HepG2 (cell line): Measurements from ENCODE around the gene GTF2B. TPM values are rescaled to one million over a fixed set of nuclear protein-coding genes. Genes with fewer than 3 reads are reported as not detected.

Experiments used
- ATAC-seq: fragments of 200-7000 bp; cut with Tn5 transposase; 3 replicates; pipeline ENCODE4 v1.9.1; 2020; ENCODE audit warnings: mild to moderate bottlenecking, moderate library complexity
- BruUV-seq: library from RNA; stranded (reverse); fragments of 400-500 nt; replicated peaks from 2 replicates; lab custom pipeline; 2021; lab: Mats Ljungman, UMichigan
- CTCF ChIA-PET: fragments of 300-600 bp; formaldehyde crosslinking; extraction: SDS; loops from one replicate; lab custom pipeline; 2021; ENCODE audit warnings: low total read pairs, inconsistent platforms, low intra/inter-chr PET ratio; lab: Yijun Ruan, JAX
- POLR2A ChIA-PET: fragments of 350-600 bp; sonication (Branson Sonifier 250); formaldehyde crosslinking; loops from one replicate; lab custom pipeline; 2020; ENCODE audit warnings: antibody characterized with exemption, inconsistent platforms; lab: Yijun Ruan, JAX
- DNase-seq: peaks from one replicate; pipeline ENCODE4 v3.0.0-alpha.2; 2015; ENCODE audit warnings: low spot score
- FAIRE-seq: peaks from 3 replicates; lab custom pipeline; 2011; peaks lifted over from hg19 to GRCh38; lab: Jason Lieb, UNC
- H2AFZ ChIP-seq: one replicate; pipeline ENCODE4 v1.6.1; 2011; ENCODE audit warnings: low read length, inconsistent platforms
- H3K27ac ChIP-seq: fragments of 300-600 bp; 3 replicates; pipeline ENCODE4 v1.8.0; 2011; ENCODE audit warnings: mixed run types, mild to moderate bottlenecking, mixed read lengths, low read length, inconsistent platforms; ENCODE audit not compliant: insufficient read depth; ENCODE audit errors: extremely low read length
- H3K27me3 ChIP-seq, 2 experiments: fragments of 200-600 bp in 1 of 2; 2 replicates in 1 of 2; 3 replicates in 1 of 2; pipeline versions ENCODE4 v1.6.0 to v1.8.0; 2011; ENCODE audit warnings: low read length in 2 of 2, mild to moderate bottlenecking in 2 of 2, moderate library complexity in 2 of 2, inconsistent platforms in 1 of 2; ENCODE audit not compliant: insufficient read depth in 2 of 2, control insufficient read depth in 1 of 2
- H3K36me3 ChIP-seq, 2 experiments: fragments of 200-600 bp in 1 of 2; replicated peaks in 1 of 2; 2 replicates in 1 of 2; 3 replicates in 1 of 2; pipeline versions ENCODE4 v1.5.1 to v1.8.0; 2011; ENCODE audit warnings: low read length in 2 of 2, inconsistent platforms in 1 of 2; ENCODE audit not compliant: insufficient read depth in 2 of 2, control insufficient read depth in 1 of 2
- H3K4me1 ChIP-seq: 2 replicates; pipeline ENCODE4 v1.5.1; 2012; ENCODE audit warnings: low read length, inconsistent platforms; ENCODE audit not compliant: insufficient read depth
- H3K4me2 ChIP-seq: 2 replicates; pipeline ENCODE4 v1.6.0; 2011; ENCODE audit warnings: low read depth, low read length, inconsistent platforms
- H3K4me3 ChIP-seq, 3 experiments: fragments of 200-600 bp in 1 of 3; sonication (generic), shearing (Covaris generic) in 1 of 3; replicated peaks in 1 of 3; 2 replicates each; pipeline ENCODE4 v1.5.1; 2011 to 2016; ENCODE audit warnings: low read length in 3 of 3, inconsistent platforms in 2 of 3, low read depth in 2 of 3, mild to moderate bottlenecking in 2 of 3, control low read depth in 1 of 3, mixed read lengths in 1 of 3; ENCODE audit not compliant: insufficient read depth in 1 of 3
- H3K79me2 ChIP-seq: one replicate; pipeline ENCODE4 v1.6.1; 2011; ENCODE audit warnings: low read length, inconsistent platforms; ENCODE audit not compliant: insufficient read depth
- H3K9ac ChIP-seq: 2 replicates; pipeline ENCODE4 v1.6.0; 2011; ENCODE audit warnings: mild to moderate bottlenecking, low read depth, low read length, inconsistent platforms; ENCODE audit not compliant: insufficient read depth
- H3K9me3 ChIP-seq: 2 replicates; pipeline ENCODE4 v1.5.1; 2012; ENCODE audit warnings: mild to moderate bottlenecking, low read length
- H4K20me1 ChIP-seq: 2 replicates; pipeline ENCODE4 v1.6.0; 2011; ENCODE audit warnings: inconsistent platforms, mild to moderate bottlenecking, low read length, moderate library complexity; ENCODE audit not compliant: insufficient read depth
- ATAD3A ChIP-seq: sonication (generic); formaldehyde crosslinking; IDR thresholded peaks from 2 replicates; pipeline ENCODE4 v1.4.0; 2020; ENCODE audit warnings: missing genetic modification reagents
- FLYWCH1 ChIP-seq: sonication (generic); formaldehyde crosslinking; IDR thresholded peaks from 2 replicates; pipeline ENCODE4 v1.8.1; 2023; ENCODE audit warnings: mild to moderate bottlenecking, missing genetic modification reagents
- FOSL1 ChIP-seq: sonication (generic); formaldehyde crosslinking; IDR thresholded peaks from 2 replicates; pipeline ENCODE4 v1.9.0; 2021; ENCODE audit warnings: missing genetic modification reagents, borderline replicate concordance
- HOMEZ ChIP-seq: IDR thresholded peaks from 2 replicates; pipeline ENCODE4 v1.6.1; 2016; ENCODE audit warnings: low read depth
- KDM6A ChIP-seq: IDR thresholded peaks from 2 replicates; pipeline ENCODE4 v1.6.1; 2016; ENCODE audit warnings: low read depth
- KLF6 ChIP-seq: IDR thresholded peaks from 2 replicates; pipeline ENCODE4 v1.8.0; 2016; ENCODE audit warnings: missing biosample characterization, missing genetic modification reagents
- MAF1 ChIP-seq: sonication (generic); formaldehyde crosslinking; IDR thresholded peaks from 2 replicates; pipeline ENCODE4 v1.5.0; 2020; ENCODE audit warnings: missing genetic modification reagents, borderline replicate concordance
- MTA1 ChIP-seq: sonication (generic); formaldehyde crosslinking; IDR thresholded peaks from 2 replicates; pipeline ENCODE4 v1.4.0; 2020; ENCODE audit warnings: missing genetic modification reagents, mild to moderate bottlenecking, borderline replicate concordance
- MTF1 ChIP-seq: sonication (generic); formaldehyde crosslinking; IDR thresholded peaks from 2 replicates; pipeline ENCODE4 v1.5.0; 2020; ENCODE audit warnings: missing genetic modification reagents
- SMAD3 ChIP-seq: sonication (generic); formaldehyde crosslinking; IDR thresholded peaks from 2 replicates; pipeline ENCODE4 v1.4.0; 2020; ENCODE audit warnings: missing genetic modification reagents
- ZNF256 ChIP-seq: sonication (generic); formaldehyde crosslinking; conservative IDR thresholded peaks from 2 replicates; pipeline ENCODE4 v1.4.0; 2020; ENCODE audit warnings: missing genetic modification reagents
- ZNF34 ChIP-seq: sonication (generic); formaldehyde crosslinking; IDR thresholded peaks from 2 replicates; pipeline ENCODE4 v1.4.0; 2020; ENCODE audit warnings: mild to moderate bottlenecking, missing genetic modification reagents, borderline replicate concordance
- ZNF556 ChIP-seq: sonication (generic); formaldehyde crosslinking; IDR thresholded peaks from 2 replicates; pipeline ENCODE4 v1.4.0; 2020; ENCODE audit warnings: mild to moderate bottlenecking, missing genetic modification reagents, borderline replicate concordance
- ZNF740 ChIP-seq: sonication (generic); formaldehyde crosslinking; IDR thresholded peaks from 2 replicates; pipeline ENCODE4 v1.4.0; 2020; ENCODE audit warnings: missing genetic modification reagents
- ZNF777 ChIP-seq: sonication (generic); formaldehyde crosslinking; IDR thresholded peaks from 2 replicates; pipeline ENCODE4 v1.4.0; 2020; ENCODE audit warnings: missing genetic modification reagents
- ZUFSP ChIP-seq: sonication (generic); formaldehyde crosslinking; IDR thresholded peaks from 2 replicates; pipeline ENCODE4 v1.9.0; 2021; ENCODE audit warnings: missing genetic modification reagents, mild to moderate bottlenecking, borderline replicate concordance
- WGBS: methylation state at CpG from one replicate; pipeline ENCODE4 v1.1.6; 2017; ENCODE audit warnings: low lambda C conversion rate; 5-methylcytosine and 5-hydroxymethylcytosine counted together
- in situ Hi-C: cut with HindIII; loops from 2 replicates; pipeline ENCODE4 v1.10.0; 2017; ENCODE audit warnings: low pct_unique_long_range_greater_than_20kb; ENCODE audit not compliant: extremely low pct_ligation_motif_present
- intact Hi-C: fragments of 100-400 bp; cut with micrococcal nuclease; formaldehyde crosslinking; loops from one replicate; pipeline ENCODE4 v1.10.0; 2022; ENCODE audit not compliant: unreplicated experiment
- polyA plus RNA-seq, 8 experiments: library from polyadenylated mRNA; depleted of rRNA in 3 of 8; stranded (reverse) in 7 of 8; unstranded in 1 of 8; fragments of >200 nt; fragmentation: Illumina TruSeq in 4 of 8; extraction: Trizol in 4 of 8; gene quantifications; 2 replicates each; pipeline versions ENCODE4 v1.2.1 to v1.2.3, GENCODE V29; 2011 to 2016; ENCODE audit warnings: low read depth in 4 of 8, missing spikeins in 1 of 8, mixed read lengths in 1 of 8; ENCODE audit not compliant: insufficient read depth in 1 of 8
- total RNA-seq, 5 experiments: library from RNA; depleted of rRNA; stranded (reverse); fragments of >200 nt; fragmentation: Illumina TruSeq; extraction: Trizol; gene quantifications; 2 replicates each; pipeline ENCODE4 v1.2.3, GENCODE V29; 2016; ENCODE audit warnings: low read depth in 1 of 5
- TF ChIP-seq, protein P1 (sequence below): fragments of 450-650 bp; IDR thresholded peaks from 2 replicates; pipeline ENCODE4 v1.6.1; 2016
- TF ChIP-seq, protein P2 (sequence below): sonication (generic); formaldehyde crosslinking; IDR thresholded peaks from 2 replicates; pipeline ENCODE4 v1.4.0; 2020; ENCODE audit warnings: missing genetic modification reagents, borderline replicate concordance

Gene GTF2B
- total and polyA plus RNA-seq, 2 of the 13 experiments (the other 11 are each of a cell fraction or from before 2014, with no cell fraction given), result 31.5 to 43.4 TPM

DNA sequence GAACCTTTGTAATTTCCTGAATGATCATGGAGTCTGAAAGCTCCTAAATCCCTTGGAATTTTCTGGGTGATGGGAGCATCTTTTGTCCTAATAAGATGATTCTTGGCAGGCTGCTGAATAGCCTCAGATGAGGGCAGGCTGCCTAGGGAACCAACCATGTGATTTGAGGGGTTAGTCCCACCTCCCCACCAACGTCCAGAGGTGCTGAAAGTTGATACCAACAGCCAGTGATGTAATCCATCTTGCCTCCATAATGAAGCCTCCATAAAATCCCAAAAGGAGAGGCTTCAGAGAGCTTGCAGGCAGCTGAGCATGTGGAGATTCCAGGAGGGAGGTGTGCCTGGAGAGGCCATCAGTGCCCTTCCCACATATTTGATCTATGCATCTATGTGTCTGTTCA lies 43.7 kb downstream of the GTF2B start (continued):
- TF ChIP-seq ZNF556 (CRISPR knock-in tag) (no peak), ZNF740 (CRISPR knock-in tag) (no peak), HOMEZ (CRISPR knock-in tag) (no peak), FLYWCH1 (CRISPR knock-in tag) (no peak), ATAD3A (CRISPR knock-in tag) (no peak), ZNF256 (CRISPR knock-in tag) (no peak), SMAD3 (CRISPR knock-in tag) (no peak), MTA1 (CRISPR knock-in tag) (no peak), MAF1 (CRISPR knock-in tag) (no peak), ZNF777 (CRISPR knock-in tag) (no peak)
- TF ChIP-seq, all 625 proteins: peak for 0

- H2AFZ ChIP-seq, result no peak overlapping the region
- no peak overlapping the region for H3K9ac ChIP-seq
- ChIA-PET POLR2A (no interaction called here), CTCF (no interaction called here)
- no peaks in the 10 kb centered on the region for H3K79me2 ChIP-seq
- ATAC-seq (no peak), FAIRE-seq (no peak), DNase-seq (no peak)
- no peaks in the 10 kb centered on the region for H4K20me1 ChIP-seq
- 96% methylated on average over 2 of the region's 2 CpGs for WGBS
- no peak overlapping the region for H3K4me3 ChIP-seq
- BruUV-seq, result no TSS peak
- H3K9me3 ChIP-seq, result no peaks in the 10 kb centered on the region
- no peak overlapping the region for H3K4me2 ChIP-seq
- no peak overlapping the region for H3K27ac ChIP-seq
- H3K36me3 ChIP-seq, result peaks cover 2 to 32% of the 10 kb centered on the region in 2 experiments; a peak in 4 of 5 replicates
- no peaks in the 10 kb centered on the region for H3K27me3 ChIP-seq
- no peaks in the 10 kb centered on the region for H3K4me1 ChIP-seq
- in situ Hi-C loops, result no loop called here
- intact Hi-C loops, result no loop called here
- TF ChIP-seq KDM6A (CRISPR knock-in tag) (no peak), ZNF34 (no peak), ZUFSP (CRISPR knock-in tag) (no peak), FOSL1 (CRISPR knock-in tag) (no peak), MTF1 (CRISPR knock-in tag) (no peak), KLF6 (CRISPR knock-in tag) (no peak)
- TF ChIP-seq, protein P1, sequence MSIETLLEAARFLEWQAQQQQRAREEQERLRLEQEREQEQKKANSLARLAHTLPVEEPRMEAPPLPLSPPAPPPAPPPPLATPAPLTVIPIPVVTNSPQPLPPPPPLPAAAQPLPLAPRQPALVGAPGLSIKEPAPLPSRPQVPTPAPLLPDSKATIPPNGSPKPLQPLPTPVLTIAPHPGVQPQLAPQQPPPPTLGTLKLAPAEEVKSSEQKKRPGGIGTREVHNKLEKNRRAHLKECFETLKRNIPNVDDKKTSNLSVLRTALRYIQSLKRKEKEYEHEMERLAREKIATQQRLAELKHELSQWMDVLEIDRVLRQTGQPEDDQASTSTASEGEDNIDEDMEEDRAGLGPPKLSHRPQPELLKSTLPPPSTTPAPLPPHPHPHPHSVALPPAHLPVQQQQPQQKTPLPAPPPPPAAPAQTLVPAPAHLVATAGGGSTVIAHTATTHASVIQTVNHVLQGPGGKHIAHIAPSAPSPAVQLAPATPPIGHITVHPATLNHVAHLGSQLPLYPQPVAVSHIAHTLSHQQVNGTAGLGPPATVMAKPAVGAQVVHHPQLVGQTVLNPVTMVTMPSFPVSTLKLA, result no peak
- TF ChIP-seq, protein P2, sequence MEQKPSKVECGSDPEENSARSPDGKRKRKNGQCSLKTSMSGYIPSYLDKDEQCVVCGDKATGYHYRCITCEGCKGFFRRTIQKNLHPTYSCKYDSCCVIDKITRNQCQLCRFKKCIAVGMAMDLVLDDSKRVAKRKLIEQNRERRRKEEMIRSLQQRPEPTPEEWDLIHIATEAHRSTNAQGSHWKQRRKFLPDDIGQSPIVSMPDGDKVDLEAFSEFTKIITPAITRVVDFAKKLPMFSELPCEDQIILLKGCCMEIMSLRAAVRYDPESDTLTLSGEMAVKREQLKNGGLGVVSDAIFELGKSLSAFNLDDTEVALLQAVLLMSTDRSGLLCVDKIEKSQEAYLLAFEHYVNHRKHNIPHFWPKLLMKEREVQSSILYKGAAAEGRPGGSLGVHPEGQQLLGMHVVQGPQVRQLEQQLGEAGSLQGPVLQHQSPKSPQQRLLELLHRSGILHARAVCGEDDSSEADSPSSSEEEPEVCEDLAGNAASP (CRISPR knock-in tag), result no peak
These were observed 65.6 kb downstream of the GTF2B start for GRCh38 chr1:88825721-88826120.
